Measurements from ENCODE around the gene MAN1C1. TPM values are rescaled to one million over a fixed set of nuclear protein-coding genes. Genes with fewer than 3 reads are reported as not detected.

MAN1C1 gene
- total RNA-seq, 1 donor from 2014 or later, result 5.4 TPM

DNA sequence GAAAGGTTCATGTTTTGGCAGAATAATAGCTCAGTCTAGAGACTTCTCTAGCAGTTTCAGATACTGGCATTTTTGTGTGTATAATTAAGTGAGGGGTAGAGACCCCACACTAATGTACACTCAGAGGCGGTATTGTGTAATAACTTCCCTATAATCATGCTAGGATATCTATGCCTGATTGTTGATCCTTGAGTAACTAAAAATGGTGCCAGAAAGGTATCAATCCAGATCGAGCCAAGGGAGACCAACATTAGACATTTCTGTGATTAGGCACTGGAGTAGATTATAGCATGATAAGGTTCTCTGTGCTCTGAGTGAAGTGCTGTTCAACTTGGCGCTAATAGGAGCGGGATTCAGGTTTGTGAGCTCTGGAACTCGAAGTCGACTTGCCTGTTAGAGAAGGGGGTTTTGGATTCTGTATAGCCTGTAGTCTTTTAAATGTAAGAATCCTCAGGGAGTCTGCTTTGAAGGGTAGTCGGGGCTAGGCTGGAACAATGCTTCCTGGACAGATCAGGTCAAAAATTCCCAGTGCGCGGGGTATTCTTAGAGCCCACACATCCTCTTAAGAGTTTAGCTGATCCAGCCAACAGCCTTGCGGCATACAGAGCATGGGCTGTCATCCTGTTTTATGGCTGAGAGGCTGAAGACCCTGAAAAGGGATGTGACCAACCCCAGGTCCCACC lies 24.2 kb downstream of the MAN1C1 start:
- no peak for DNase-seq
- TF ChIP-seq, protein P1, sequence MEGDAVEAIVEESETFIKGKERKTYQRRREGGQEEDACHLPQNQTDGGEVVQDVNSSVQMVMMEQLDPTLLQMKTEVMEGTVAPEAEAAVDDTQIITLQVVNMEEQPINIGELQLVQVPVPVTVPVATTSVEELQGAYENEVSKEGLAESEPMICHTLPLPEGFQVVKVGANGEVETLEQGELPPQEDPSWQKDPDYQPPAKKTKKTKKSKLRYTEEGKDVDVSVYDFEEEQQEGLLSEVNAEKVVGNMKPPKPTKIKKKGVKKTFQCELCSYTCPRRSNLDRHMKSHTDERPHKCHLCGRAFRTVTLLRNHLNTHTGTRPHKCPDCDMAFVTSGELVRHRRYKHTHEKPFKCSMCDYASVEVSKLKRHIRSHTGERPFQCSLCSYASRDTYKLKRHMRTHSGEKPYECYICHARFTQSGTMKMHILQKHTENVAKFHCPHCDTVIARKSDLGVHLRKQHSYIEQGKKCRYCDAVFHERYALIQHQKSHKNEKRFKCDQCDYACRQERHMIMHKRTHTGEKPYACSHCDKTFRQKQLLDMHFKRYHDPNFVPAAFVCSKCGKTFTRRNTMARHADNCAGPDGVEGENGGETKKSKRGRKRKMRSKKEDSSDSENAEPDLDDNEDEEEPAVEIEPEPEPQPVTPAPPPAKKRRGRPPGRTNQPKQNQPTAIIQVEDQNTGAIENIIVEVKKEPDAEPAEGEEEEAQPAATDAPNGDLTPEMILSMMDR (IDR thresholded peaks at IDR 0.05; ENCODE audit: partially characterized antibody, unreplicated experiment), result no peak
- no peak overlapping the region for H3K4me3 Mint-ChIP-seq (ENCODE audit: unreplicated experiment)
- peaks cover 11% of the 10 kb centered on the region for H3K4me1 Mint-ChIP-seq (ENCODE audit: low read depth, unreplicated experiment)
- peaks cover 8% of the 10 kb centered on the region for H3K36me3 Mint-ChIP-seq (ENCODE audit: unreplicated experiment)
- peaks cover 2% of the 10 kb centered on the region for H3K27me3 Mint-ChIP-seq (ENCODE audit: unreplicated experiment)
- peaks cover 1% of the 10 kb centered on the region for H3K9me3 Mint-ChIP-seq (ENCODE audit: unreplicated experiment)
- no peak overlapping the region for H3K27ac Mint-ChIP-seq (ENCODE audit: unreplicated experiment)

DNA sequence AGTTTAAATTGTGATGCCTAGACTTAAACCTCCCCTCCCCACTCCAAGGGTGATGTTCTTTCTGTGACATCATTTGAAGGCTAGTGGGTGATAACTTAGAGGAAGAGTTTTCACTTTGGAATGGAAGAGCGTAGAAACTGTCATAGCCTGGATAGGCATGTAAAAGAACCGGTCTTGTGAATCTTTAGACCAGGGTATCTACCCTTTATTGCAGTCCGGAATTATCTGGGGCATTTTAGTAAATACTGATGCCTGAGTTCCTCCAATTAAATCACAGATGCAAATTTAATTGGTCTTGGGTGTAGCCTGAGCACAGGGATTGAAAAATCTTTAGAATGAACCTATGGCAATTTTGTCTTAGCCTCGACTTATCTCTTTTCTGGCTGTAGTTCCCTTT lies 24.7 kb downstream of the MAN1C1 start:
- DNase-seq, result no peak
- H3K9me3 Mint-ChIP-seq (ENCODE audit: unreplicated experiment), result no peaks in the 10 kb centered on the region
- no peak overlapping the region for H3K4me3 Mint-ChIP-seq (ENCODE audit: unreplicated experiment)
- peaks cover 11% of the 10 kb centered on the region for H3K4me1 Mint-ChIP-seq (ENCODE audit: low read depth, unreplicated experiment)
- TF ChIP-seq, protein P1 (IDR thresholded peaks at IDR 0.05; ENCODE audit: partially characterized antibody, unreplicated experiment), result no peak
- peaks cover 2% of the 10 kb centered on the region for H3K27me3 Mint-ChIP-seq (ENCODE audit: unreplicated experiment)
- H3K27ac Mint-ChIP-seq (ENCODE audit: unreplicated experiment), result no peak overlapping the region
- peaks cover 2% of the 10 kb centered on the region for H3K36me3 Mint-ChIP-seq (ENCODE audit: unreplicated experiment)

DNA sequence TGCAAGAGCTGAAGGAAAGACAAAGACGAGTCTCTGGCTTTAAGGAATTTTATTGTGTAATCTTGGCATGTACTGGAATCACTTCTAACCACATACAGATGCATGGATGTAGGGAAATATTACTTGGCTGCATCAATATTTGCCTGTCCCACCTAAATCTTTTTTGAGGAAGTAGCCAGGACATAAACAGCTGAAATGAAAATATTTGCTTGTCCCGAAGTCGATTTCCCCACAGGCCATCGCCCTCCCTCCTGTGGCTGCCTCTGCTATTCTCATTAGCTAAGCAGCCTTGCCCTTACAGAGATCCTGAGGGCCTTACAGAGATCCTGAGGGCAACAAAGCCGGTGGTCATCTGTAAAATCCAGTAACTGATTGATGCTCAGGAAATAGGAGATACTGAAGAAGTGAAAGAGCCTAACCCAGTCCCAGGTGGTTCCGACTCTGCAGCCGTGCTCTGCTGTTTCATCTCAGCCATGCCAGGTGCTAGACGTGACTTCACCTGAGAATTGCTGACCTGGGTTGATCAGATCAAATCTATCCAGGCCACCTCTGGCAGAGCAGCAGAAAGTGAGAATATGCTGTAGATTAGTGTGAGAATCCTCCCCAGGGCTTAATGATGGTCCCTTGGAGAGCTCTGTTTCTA lies 25.5 kb downstream of the MAN1C1 start:
- H3K27me3 Mint-ChIP-seq (ENCODE audit: unreplicated experiment), result peaks cover 4% of the 10 kb centered on the region
- H3K4me3 Mint-ChIP-seq (ENCODE audit: unreplicated experiment), result no peak overlapping the region
- peaks cover 11% of the 10 kb centered on the region for H3K4me1 Mint-ChIP-seq (ENCODE audit: low read depth, unreplicated experiment)
- no peak overlapping the region for H3K27ac Mint-ChIP-seq (ENCODE audit: unreplicated experiment)
- no peaks in the 10 kb centered on the region for H3K9me3 Mint-ChIP-seq (ENCODE audit: unreplicated experiment)
- DNase-seq, result no peak
- no peaks in the 10 kb centered on the region for H3K36me3 Mint-ChIP-seq (ENCODE audit: unreplicated experiment)
- TF ChIP-seq, protein P1 (IDR thresholded peaks at IDR 0.05; ENCODE audit: partially characterized antibody, unreplicated experiment), result no peak

DNA sequence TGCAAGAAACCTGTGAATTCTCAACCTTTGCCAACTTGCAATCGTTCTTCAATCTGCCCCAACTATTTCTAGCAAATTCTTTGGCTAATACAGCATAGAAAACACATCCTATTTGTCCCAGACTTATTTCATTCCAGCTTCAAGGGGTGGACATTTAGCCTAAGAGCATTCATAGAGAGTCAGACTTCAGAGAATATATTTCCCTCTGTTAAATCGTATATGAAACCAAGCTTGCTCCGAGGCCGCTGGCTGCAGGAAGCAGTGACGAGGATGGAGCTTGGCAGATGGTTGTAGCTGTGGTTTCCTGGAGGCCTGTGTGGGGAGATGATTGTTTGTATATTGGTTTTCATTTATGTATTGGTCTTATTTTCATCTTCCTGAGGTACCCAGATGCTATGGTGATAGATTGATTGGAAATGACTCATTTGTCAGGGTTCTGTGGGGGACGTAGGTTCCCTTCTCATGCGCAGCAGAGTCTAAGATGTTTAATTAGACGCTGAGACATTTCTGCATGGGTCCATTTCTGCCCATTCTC lies 26.1 kb downstream of the MAN1C1 start:
- Mint-ChIP-seq H3K9me3 (ENCODE audit: unreplicated experiment) (no peaks in the 10 kb centered on the region), H3K27me3 (ENCODE audit: unreplicated experiment) (peaks cover 4% of the 10 kb centered on the region), H3K4me1 (ENCODE audit: low read depth, unreplicated experiment) (peaks cover 11% of the 10 kb centered on the region), H3K36me3 (ENCODE audit: unreplicated experiment) (no peaks in the 10 kb centered on the region), H3K4me3 (ENCODE audit: unreplicated experiment) (no peak overlapping the region), H3K27ac (ENCODE audit: unreplicated experiment) (no peak overlapping the region)
- TF ChIP-seq, protein P1 (IDR thresholded peaks at IDR 0.05; ENCODE audit: partially characterized antibody, unreplicated experiment), result no peak
- DNase-seq, result no peak

DNA sequence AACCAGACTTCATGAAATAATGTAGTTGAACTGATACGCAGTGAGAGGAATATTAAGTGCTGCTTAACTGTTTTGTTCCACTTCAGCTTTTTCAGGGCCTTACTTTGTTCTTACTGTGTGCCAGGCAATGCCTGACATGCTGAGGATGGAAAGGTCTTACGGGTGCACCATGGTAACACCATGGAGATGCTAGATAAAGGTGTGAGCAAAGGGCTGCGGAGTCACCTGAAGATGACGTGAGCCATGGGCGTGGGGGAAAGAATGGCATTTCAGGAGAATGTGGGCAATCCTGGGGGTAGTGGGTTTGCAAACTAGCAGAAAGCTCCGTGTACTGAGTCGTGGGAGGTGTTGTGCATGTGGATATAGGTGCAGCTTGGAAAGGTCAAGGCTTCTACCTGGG lies 27.3 kb downstream of the MAN1C1 start:
- no peaks in the 10 kb centered on the region for H3K9me3 Mint-ChIP-seq (ENCODE audit: unreplicated experiment)
- no peak overlapping the region for H3K27ac Mint-ChIP-seq (ENCODE audit: unreplicated experiment)

More for the DNA sequence above, 27.3 kb downstream of the MAN1C1 start:
- Mint-ChIP-seq H3K4me3 (ENCODE audit: unreplicated experiment) (no peak overlapping the region), H3K36me3 (ENCODE audit: unreplicated experiment) (no peaks in the 10 kb centered on the region), H3K4me1 (ENCODE audit: low read depth, unreplicated experiment) (peaks cover 11% of the 10 kb centered on the region), H3K27me3 (ENCODE audit: unreplicated experiment) (peaks cover 4% of the 10 kb centered on the region)
- DNase-seq, result no peak
- TF ChIP-seq, protein P1 (IDR thresholded peaks at IDR 0.05; ENCODE audit: partially characterized antibody, unreplicated experiment), result no peak
